NCI-H82 (cell line): Measurements from ENCODE around the gene GALNT10.
A peak's percentile ranks its signal among the peaks of the same experiment; 100 is the strongest.

Experiments used
- DNase-seq: peaks from one replicate; lab custom pipeline; 2025; lab: John Stamatoyannopoulos, UW

The GALNT10 gene, protein sequence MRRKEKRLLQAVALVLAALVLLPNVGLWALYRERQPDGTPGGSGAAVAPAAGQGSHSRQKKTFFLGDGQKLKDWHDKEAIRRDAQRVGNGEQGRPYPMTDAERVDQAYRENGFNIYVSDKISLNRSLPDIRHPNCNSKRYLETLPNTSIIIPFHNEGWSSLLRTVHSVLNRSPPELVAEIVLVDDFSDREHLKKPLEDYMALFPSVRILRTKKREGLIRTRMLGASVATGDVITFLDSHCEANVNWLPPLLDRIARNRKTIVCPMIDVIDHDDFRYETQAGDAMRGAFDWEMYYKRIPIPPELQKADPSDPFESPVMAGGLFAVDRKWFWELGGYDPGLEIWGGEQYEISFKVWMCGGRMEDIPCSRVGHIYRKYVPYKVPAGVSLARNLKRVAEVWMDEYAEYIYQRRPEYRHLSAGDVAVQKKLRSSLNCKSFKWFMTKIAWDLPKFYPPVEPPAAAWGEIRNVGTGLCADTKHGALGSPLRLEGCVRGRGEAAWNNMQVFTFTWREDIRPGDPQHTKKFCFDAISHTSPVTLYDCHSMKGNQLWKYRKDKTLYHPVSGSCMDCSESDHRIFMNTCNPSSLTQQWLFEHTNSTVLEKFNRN

DNA sequence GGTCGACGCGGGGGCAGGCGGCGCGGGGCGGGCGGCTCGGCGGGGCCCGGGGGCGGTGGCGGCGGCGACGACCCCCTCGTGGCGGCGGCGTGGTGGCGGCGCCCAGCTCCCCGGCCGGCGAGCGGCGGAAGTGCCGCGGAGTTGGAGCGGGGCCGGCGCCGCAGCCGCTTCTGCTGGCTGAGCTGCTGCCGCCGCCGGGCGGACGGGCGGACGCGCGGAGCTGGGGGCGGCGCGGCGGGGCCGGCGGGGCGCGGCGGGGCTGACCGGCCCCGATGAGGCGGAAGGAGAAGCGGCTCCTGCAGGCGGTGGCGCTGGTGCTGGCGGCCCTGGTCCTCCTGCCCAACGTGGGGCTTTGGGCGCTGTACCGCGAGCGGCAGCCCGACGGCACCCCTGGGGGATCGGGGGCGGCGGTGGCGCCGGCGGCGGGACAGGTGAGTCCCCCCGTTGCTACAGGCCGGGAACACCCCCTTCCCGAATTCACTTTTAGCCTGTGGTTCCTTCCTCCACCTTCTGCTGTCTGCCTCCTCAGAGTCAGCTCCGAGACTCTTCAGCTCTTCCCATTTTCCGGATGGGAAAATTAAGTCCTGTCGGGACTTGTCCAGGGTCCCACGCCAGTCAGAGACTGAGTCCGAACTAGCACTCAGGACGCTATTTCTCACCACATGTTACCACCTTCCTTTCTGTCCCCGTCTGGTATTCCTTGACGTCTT lies at the start of gene GALNT10:
TSS of gene GALNT10 (plus strand) at position 139 of the 710 bp plus-strand sequence. CDS start at position 273, 134 bp downstream.
- DNase-seq, result peak; percentile 70

DNA sequence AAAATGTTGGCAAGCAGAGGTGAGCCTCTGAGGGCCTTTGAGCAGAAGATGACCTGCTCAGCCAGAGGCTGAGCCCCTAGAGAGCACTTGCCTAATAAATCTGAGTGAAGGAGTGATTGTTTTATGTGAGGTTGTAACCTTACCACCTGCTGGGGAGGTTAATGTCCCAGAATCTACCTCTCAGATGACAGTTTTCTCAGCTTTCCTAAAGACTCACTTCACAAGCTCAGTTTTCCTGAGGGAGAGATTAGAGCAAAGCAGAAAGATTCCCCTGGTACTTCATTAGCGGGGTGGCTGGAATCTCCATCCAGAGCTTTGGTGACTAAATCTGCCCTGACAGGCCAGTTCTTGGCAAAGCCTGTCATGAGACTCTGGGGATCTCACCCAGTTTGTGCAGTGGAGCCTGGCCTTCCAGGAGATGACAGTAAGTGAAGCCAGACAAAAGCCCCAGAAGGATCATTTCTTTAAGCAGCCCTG lies 48.8 kb upstream of the GALNT10 start:
- peak; percentile 11 for DNase-seq

DNA sequence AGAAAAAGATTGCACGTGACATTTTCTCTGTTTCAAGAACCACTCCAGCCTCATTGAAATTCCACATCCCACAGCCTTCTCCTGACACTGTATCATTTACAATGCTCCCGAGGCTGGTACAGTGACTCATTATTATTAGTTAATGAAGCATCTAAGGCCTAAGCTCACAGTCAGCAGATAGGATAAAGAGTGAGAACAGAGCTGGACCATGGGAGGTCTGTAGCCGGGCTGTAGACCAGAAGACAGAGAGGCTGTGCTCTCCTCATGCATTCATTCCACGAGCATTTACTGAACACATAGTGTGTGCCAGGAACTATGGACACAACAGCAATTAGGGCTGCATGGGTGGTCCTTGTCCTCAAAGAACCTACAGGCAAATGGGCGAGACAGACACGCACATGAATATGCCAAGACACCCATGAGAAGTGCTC lies 47.3 kb upstream of the GALNT10 start:
- DNase-seq, result no peak

DNA sequence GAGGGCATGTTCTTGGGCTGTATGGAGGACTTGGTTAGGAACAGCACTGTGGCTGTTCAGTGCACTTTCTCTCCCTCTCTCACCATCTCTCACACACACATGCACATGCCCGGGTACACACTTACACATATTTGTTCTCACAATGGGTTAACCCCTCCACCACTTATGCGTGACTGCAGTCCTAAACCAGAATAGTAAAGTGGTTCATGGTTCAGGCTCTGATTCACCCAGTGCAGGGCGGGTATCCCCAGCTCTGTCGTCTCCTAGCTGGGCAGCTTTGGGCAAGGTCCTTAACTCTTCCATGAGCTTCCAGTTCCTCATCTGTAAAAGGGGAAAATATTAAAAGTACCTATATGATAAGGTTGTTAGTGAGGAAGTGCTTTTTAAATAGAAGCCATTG lies 45.3 kb upstream of the GALNT10 start:
- no peak for DNase-seq

DNA sequence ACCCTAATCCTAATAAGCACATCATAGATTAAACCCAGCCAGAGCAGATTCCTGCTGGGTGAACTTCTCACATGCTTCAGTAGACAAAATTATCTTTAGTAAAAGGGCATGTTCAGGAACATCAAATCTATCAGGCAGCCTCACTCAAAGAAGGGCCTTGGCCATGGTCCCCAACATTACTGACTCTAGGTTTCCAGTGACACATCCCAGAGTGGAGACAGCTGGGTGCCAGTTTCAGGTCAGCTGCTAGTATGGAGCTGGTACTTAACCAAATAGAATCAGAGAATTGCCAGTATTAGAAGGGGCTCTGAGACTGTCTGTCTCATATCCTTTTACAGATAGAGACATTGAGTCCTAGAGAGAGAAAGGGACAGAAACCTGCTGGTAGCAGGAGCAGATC lies 44.1 kb upstream of the GALNT10 start:
- DNase-seq, result peak; percentile 6

DNA sequence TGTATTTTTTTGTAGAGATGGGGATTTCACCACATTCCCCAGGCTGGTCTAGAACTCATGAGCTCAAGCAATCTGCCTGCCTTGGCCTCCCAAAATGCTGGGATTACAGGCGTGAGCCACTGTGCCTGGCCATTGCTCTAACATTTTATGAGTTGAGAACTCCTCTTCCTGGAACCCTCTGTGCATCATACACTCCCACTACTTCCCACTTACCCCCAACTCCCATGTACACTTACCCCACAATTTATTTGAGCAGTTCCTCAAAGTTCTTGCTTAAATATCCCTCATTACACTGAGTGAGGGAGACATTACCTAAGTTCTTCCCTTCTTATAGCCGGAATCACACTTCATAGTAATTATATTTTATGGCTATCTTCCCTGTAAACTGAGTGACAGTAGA lies 42.9 kb upstream of the GALNT10 start:
- DNase-seq, result no peak

DNA sequence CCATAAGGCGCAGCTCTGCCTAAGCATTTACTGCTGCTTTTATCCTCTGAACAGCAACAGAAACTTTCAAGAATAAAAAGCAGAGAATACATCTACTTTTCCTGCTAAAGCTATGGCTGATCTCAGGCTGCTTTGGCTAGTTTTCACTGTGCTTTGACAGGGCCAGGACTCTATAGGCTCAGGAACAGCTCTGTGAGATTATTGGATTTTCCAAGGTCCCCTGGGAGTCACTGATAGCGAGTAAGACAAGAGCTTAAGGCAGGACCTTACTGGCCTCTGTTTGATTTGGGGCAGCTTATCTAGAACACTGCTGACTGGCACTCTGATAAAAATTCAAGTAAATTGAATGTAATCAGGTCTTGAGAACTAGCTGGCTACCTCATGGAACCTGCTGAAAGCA lies 40.1 kb upstream of the GALNT10 start:
- DNase-seq, result peak; percentile 96

DNA sequence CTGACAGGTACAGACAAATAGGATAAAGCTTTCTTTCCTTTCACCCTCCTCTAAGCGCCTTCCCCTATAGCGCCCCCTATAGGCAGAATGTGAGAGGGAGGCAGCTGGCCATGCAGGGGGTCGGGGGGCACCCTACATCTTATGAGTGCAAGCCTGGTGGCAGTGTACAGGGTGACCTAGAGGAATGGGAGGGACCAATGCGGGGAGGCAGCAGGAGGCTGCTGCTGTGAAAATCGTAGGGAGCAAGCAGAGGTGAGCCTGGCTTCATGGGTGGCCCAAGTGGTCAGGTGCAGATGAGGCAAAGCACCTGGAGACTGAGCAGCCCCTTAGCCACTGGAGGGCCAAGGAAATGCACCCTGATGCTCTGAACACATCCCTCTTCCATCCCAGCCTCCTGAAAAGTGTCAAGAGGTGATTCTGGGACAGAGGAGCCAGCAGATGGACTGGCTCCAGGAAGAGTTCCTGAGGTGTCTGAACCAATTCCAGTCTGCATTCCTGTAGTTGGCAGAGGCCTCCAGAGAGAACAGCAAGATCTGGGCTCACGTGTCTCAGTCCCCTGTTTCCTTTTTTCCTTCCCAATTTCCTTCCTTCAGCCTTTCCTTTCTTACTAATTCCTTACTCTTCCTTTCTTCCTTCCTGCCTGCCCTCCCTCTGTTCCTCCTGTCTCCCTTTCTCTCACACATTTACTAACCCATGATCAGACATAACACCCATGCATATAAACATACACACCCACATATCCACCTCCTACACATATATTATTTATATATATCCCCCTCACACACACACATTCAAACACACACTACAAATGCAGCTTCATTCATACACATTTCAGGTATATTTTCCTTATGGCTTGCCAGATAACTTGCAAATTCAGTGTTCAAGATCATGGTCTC lies 32.8 kb upstream of the GALNT10 start:
- peak; percentile 41 for DNase-seq

DNA sequence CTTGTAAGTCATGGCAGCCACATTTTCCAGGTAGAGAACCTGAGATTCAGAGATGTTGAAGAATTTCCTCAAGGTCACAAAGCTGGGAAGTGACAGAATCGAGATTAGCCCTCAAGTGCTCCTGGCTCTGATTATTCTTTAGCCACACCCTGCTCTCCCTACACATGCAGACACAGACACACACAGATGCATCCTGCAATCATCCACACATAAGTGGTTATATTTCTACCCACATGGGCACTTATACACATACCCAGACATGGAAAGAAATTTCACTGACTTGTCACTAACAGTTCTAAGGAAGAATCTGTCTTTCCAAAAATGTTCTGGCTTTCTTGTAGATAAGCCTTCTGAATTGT lies 32.2 kb upstream of the GALNT10 start:
- DNase-seq, result no peak

DNA sequence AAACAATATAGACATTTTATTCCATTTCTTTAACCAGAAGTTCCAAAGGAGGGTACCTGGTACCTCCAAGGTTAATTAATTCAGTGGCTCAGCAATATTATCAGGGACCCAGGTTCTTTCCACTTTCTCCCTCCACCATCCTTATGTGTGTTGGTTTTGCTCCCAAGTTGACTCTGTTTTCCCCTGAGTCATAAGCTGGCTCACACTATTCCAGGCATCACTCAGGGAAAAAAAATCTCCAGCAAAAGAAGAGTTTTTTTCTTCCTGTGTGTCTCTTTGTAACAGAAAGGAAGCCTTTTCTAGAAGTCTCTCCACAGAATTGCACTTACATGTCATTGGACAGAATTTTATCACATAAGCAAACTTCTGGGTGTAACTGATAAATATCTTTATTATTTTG lies 31.2 kb upstream of the GALNT10 start:
- DNase-seq, result no peak

DNA sequence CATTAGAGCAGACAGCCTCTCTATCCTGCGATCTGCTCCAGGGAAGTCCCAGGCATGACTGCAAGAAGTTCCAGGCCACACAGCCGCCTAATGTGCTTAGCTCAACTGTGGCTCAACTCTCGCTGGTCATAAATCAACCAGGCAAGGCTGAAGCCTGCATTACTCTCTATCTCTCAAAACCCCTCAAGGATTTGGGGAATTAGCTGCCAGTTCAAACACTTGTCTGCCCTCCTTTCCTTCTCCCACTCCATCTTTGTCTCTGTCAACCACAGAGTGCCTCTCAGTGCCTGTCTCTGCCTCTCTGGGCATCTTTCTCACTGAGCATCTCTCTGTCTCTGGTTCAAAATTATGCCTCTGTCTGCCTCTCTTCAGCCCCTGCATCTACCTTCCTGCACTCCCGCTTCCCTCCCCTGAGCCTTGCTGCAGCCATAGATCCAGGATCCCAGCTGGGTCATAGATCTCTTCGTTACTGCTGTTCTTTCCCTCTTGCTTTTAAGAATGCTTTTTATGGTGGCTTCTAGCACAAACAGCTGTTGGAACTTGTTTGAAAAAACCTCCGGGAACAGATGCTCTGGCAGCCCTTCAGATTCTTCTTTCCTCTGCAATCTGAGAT lies 27.9 kb upstream of the GALNT10 start:
- DNase-seq, result peak; percentile 92

DNA sequence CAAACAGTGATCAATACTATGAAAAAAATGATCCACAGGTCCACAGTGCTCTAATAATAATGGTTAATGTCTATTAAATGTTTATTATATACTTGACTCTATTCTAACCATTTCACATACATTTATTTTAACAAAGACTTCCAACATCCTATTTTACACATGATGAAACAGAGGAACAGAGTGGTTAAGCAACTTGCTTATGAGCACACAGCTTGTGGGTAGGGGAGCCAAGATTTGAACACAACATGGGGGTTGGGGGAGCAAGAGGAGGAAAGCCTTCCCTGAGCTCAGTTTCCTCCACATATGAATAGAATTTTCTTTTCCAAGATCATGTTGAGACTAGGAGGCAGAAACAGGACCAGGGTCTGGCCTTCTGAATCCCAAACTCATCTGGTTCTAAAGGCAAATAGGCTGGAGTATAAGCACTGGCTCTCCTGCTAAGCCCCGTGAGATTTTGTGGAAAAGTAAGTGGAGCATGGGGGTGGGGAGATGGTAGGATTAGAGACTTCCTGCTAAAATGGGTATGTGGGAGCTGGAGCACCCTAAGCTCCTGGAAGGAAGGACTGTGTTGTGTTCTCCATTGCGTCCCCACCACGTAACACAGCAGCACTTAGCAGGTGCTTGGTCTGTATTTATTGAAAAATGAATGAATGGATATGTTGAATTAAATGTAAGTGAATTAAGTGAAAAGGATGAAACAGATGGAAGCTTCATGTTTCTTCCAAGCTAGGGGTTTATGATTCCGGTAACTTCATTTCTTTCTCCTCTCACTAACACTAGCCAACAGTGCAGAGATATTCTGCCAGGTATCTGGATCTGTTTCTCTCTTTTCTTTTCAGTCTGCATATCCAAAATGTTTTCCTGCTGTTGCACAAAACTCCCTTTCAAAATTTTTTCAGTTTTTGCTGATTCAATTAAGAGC lies 26.9 kb upstream of the GALNT10 start:
- peak; percentile 80 for DNase-seq

DNA sequence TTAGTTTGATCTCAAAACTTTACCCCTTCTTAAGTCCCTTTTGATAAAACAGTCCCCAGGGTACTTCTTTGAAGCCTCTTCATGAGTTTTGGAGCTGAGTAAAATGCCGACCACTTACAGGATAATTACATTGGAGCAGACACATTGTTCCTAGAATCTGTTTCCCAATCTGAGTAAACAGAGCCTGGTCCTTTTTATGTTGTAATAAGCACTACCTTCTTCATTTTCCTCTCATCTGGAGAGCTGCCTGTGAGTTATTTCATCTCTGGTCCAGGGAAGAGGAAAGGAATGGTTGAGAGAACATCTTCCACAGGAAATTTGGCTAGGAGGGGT lies 26.3 kb upstream of the GALNT10 start:
- DNase-seq, result peak; percentile 35

DNA sequence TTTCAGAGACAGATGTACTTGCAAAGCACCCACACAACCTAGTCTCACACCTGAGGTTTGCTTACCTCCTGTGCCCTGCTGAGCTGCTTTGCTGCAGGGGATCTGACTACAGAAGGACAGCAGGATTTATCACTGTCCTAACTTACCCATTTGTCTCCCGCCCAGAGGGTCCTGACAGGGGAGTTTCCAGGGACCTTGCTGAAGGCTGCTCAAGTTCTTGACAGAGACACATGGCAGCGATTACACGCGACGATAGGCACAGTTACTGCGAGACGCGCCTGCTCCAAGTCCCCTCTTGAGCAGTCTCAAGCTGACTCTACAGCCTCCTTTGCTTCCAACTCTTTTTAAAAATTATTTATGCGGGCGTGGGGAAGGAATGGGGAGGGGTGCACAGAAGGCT lies 24.6 kb upstream of the GALNT10 start:
- DNase-seq, result peak; percentile 74

DNA sequence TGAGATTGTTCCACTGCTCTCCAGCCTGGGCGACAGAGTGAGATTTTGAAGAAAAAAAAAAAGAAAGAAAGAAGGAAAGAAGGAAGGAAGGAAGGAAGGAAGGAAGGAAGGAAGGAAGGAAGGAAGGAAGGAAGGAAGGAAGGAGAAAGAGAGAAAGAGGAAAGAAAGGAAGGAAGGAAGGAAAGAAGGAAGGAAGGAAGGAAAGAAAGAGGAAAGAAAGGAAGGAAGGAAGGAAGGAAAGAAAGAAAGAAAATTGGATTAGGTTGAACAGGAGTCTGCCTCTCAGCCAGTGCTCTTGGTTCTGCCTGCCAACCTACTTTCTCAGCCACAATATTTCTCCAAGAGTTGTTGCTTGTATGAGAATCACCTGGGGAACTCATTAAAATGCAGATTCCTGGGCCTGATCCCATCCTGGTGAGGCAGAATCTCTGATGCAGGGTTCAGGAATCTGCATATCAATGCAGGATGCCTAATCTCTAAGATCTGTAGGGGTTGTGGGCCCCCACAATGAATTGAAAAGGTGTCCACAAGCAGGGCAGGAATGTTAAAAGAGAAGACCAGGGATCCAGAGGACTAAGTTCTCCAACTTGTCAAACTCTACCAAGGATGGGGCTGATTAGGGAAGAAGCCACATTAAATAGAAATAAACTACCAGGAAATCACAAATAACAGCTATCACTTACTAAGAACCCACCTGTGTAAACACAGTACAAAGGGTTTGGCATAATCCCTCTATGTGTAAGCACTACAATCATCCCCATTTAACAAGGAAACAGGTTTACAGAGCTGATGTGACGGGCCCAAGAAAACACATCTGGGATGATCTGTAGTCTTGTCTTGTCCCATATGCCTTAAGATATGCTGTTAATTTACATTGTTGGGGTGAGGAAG lies 23.4 kb upstream of the GALNT10 start:
- no peak for DNase-seq

DNA sequence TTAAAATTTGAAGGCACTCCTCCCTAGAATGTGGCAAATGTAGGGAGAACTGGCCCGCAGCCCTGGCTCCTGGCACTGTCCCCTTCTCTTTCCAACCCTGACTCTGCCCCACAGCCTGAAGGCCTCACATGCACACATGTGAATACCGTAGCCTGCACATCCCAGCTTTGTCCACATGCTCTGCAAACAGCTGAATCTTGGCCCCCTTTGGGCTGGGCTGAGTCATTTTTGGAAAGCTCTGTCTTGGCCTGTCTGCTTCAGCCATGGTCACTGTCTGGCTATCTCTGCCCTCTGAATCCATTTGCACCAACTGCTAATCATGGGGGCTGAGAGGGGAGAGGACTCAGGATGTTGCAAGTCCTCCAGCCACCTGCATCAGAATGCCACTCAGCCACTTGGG lies 22.1 kb upstream of the GALNT10 start:
- DNase-seq, result no peak

DNA sequence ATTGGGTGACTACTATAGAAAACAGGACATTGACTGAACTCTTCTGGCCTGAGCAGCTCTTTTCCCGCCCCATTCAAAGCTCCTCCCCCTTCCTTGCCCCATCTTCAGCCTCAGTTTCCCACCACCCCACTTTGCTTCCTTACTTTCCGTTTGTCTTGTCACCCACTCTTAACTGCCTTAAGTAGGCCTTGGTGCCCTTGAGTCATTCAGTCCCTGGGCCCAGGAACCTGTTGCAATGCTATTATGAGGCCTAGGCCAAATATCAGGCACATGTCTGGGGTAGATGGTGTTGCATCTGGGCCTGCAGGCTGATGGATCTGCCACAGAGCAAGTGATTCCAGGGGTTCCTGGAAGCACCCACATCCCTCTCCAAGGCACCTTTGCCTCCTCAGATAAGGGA lies 17.7 kb upstream of the GALNT10 start:
- DNase-seq, result no peak

DNA sequence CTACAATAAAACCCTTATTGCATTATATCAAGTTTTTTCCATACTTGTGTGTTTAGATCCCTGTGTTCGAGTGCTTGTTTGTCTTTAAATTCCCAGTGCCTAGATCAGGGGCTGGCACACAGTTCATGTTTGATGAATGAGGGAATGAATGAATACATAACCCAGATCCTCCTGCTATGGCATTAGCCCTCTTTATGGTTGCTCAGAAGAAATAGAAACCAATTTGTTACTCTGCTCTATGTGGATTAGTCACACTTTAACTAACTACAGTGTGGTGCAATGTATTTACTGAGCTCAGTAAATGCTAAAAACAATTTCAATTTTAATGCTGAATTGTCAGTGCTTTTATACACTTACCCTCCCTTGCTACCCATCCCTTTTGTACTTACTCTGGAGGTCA lies 16.4 kb upstream of the GALNT10 start:
- no peak for DNase-seq

DNA sequence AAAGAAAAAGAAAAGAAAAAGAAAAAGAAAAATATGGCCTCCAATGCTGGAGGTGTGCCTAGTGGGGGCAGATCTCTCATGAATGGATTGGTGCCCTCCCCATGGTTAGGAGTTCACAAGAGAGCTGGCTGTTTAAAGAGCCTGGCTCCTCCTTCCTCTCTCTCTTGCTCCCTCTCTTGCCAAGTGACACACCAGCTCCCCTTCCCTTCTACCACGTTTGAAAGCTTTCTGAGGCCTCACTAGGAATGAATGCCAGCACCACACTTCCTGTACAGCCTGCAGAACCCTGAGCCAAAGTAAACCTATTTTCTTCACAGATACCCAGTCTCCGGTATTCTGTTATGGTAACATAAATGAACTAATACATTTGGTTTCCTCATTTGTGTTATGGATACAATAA lies 14.4 kb upstream of the GALNT10 start:
- DNase-seq, result no peak

DNA sequence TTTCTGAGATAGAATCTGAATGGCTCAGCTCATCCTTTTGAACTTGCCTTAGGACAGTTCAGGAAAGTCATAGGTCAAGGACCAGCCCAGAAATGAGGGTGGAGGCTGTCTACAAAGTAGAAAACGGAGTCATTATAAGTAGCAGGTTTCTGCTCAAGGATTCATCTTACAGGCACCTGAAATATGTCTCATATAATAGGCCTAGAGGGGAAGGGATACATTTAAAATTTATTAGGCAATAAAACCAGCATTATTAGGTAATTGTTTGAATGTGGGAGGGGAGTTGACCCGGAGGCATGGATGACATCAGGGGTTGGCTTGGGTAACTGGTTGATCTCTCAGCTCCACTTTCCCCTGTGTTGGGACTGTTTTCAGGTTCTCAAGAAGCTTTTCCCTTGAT lies 11.9 kb upstream of the GALNT10 start:
- DNase-seq, result no peak
